H9 (cell line): ENCODE measurements around the gene NUDT15. TPM values are rescaled to one million over a fixed set of nuclear protein-coding genes. Genes with fewer than 3 reads are reported as not detected.

Source experiments
- DNase-seq: peaks from one replicate; pipeline ENCODE4 v3.0.0-alpha.2; 2017
- H2AFZ ChIP-seq: one replicate; pipeline ENCODE4 v1.6.1; 2013; ENCODE audit warnings: mild to moderate bottlenecking, low read length, control low read depth, moderate library complexity
- H2AK5ac ChIP-seq: 2 replicates; pipeline ENCODE4 v1.6.1; 2013; ENCODE audit warnings: low read length, control low read depth, mixed read lengths; ENCODE audit not compliant: insufficient read length
- H2BK120ac ChIP-seq: one replicate; pipeline ENCODE4 v1.6.1; 2013; ENCODE audit warnings: low read depth, mild to moderate bottlenecking, low read length, control low read depth, inconsistent platforms; ENCODE audit not compliant: poor library complexity, severe bottlenecking
- H2BK12ac ChIP-seq: 2 replicates; pipeline ENCODE4 v1.6.1; 2013; ENCODE audit warnings: low read length, control low read depth, mixed read lengths, low read depth; ENCODE audit not compliant: insufficient read length
- H2BK15ac ChIP-seq: 2 replicates; pipeline ENCODE4 v1.6.1; 2013; ENCODE audit warnings: low read depth, low read length, control low read depth
- H2BK20ac ChIP-seq: one replicate; pipeline ENCODE4 v1.6.1; 2013; ENCODE audit warnings: low read depth, mild to moderate bottlenecking, low read length, control low read depth, inconsistent platforms; ENCODE audit not compliant: poor library complexity, severe bottlenecking
- H2BK5ac ChIP-seq: 2 replicates; pipeline ENCODE4 v1.6.1; 2013; ENCODE audit warnings: low read length, control low read depth, mixed read lengths; ENCODE audit not compliant: insufficient read length
- H3K14ac ChIP-seq: 2 replicates; pipeline ENCODE4 v1.6.1; 2013; ENCODE audit warnings: low read length, control low read depth; ENCODE audit not compliant: insufficient read depth
- H3K18ac ChIP-seq: 2 replicates; pipeline ENCODE4 v1.6.1; 2013; ENCODE audit warnings: low read depth, mild to moderate bottlenecking, mixed read lengths, low read length, control low read depth; ENCODE audit not compliant: insufficient read length
- H3K23ac ChIP-seq: 2 replicates; pipeline ENCODE4 v1.6.1; 2013; ENCODE audit warnings: low read length, control low read depth, mixed read lengths, low read depth; ENCODE audit not compliant: insufficient read length
- H3K23me2 ChIP-seq: 2 replicates; pipeline ENCODE4 v1.6.1; 2013; ENCODE audit warnings: low read depth, mild to moderate bottlenecking, mixed read lengths, low read length, control low read depth; ENCODE audit not compliant: insufficient read length, poor library complexity, severe bottlenecking
- H3K27ac ChIP-seq: 2 replicates; pipeline ENCODE4 v1.5.1; 2013; ENCODE audit warnings: low read length, control low read depth, mixed read lengths, low read depth; ENCODE audit not compliant: insufficient read length
- H3K27me3 ChIP-seq: 2 replicates; pipeline ENCODE4 v1.6.1; 2013; ENCODE audit warnings: low read length, control low read depth, inconsistent platforms; ENCODE audit not compliant: insufficient read depth
- H3K4ac ChIP-seq: 2 replicates; pipeline ENCODE4 v1.6.1; 2013; ENCODE audit warnings: low read depth, mild to moderate bottlenecking, control low read depth, inconsistent platforms, low read length, moderate library complexity
- H3K4me1 ChIP-seq: 2 replicates; pipeline ENCODE4 v1.6.1; 2013; ENCODE audit warnings: low read length, control low read depth, inconsistent platforms; ENCODE audit not compliant: insufficient read depth
- H3K4me2 ChIP-seq: 2 replicates; pipeline ENCODE4 v1.6.1; 2013; ENCODE audit warnings: low read length, control low read depth, mixed read lengths; ENCODE audit not compliant: insufficient read length, insufficient read depth
- H3K56ac ChIP-seq: 2 replicates; pipeline ENCODE4 v1.6.1; 2013; ENCODE audit warnings: low read depth, mild to moderate bottlenecking, mixed read lengths, low read length, control low read depth; ENCODE audit not compliant: insufficient read length
- H3K79me1 ChIP-seq: 2 replicates; pipeline ENCODE4 v1.6.1; 2013; ENCODE audit warnings: low read depth, mild to moderate bottlenecking, moderate library complexity, low read length, control low read depth, inconsistent platforms; ENCODE audit not compliant: insufficient read depth, poor library complexity, severe bottlenecking
- H3K79me2 ChIP-seq: 2 replicates; pipeline ENCODE4 v1.6.1; 2013; ENCODE audit warnings: low read length, control low read depth, inconsistent platforms; ENCODE audit not compliant: insufficient read depth
- H3K9ac ChIP-seq: 2 replicates; pipeline ENCODE4 v1.6.1; 2013; ENCODE audit warnings: low read length, control low read depth, mixed read lengths; ENCODE audit not compliant: insufficient read length; ENCODE audit errors: extremely low read depth
- H3K9me3 ChIP-seq: one replicate; pipeline ENCODE4 v1.6.1; 2013; ENCODE audit warnings: low read depth, low read length, inconsistent platforms; ENCODE audit not compliant: control insufficient read depth
- H3T11ph ChIP-seq: one replicate; pipeline ENCODE4 v1.6.1; 2013; ENCODE audit warnings: mild to moderate bottlenecking, low read length, control low read depth, inconsistent platforms
- H4K20me1 ChIP-seq: one replicate; pipeline ENCODE4 v1.6.1; 2013; ENCODE audit not compliant: control insufficient read depth, insufficient read length, insufficient read depth
- H4K5ac ChIP-seq: 2 replicates; pipeline ENCODE4 v1.6.1; 2013; ENCODE audit warnings: low read depth, mild to moderate bottlenecking, mixed read lengths, low read length, control low read depth; ENCODE audit not compliant: insufficient read length
- H4K8ac ChIP-seq: replicated peaks from 2 replicates; pipeline ENCODE4 v1.6.1; 2013; ENCODE audit warnings: low read length, control low read depth, mixed read lengths, low read depth; ENCODE audit not compliant: insufficient read length
- H4K91ac ChIP-seq: 2 replicates; pipeline ENCODE4 v1.6.1; 2013; ENCODE audit warnings: low read depth, mild to moderate bottlenecking, moderate library complexity, mixed read lengths, low read length, control low read depth; ENCODE audit not compliant: insufficient read length
- H3K27ac Mint-ChIP-seq, 3 experiments: 2 replicates in 2 of 3; 3 replicates in 1 of 3; pipeline ENCODE4 v1.8.0; 2020 to 2021; ENCODE audit warnings: mixed read lengths in 3 of 3, mild to moderate bottlenecking in 1 of 3, moderate library complexity in 1 of 3
- H3K27me3 Mint-ChIP-seq: 2 replicates; pipeline ENCODE4 v1.8.0; 2021; ENCODE audit warnings: low read depth, mild to moderate bottlenecking, moderate library complexity, mixed read lengths
- H3K36me3 Mint-ChIP-seq, 3 experiments: 2 replicates in 2 of 3; 3 replicates in 1 of 3; pipeline ENCODE4 v1.8.0; 2020 to 2021; ENCODE audit warnings: low read depth in 3 of 3, mixed read lengths in 3 of 3; ENCODE audit not compliant: insufficient read depth in 1 of 3
- H3K4me1 Mint-ChIP-seq, 2 experiments: 2 replicates each; pipeline ENCODE4 v1.8.0; 2020; ENCODE audit warnings: mixed read lengths in 2 of 2
- H3K4me3 Mint-ChIP-seq, 2 experiments: 2 replicates in 1 of 2; 3 replicates in 1 of 2; pipeline ENCODE4 v1.8.0; 2020 to 2021; ENCODE audit warnings: mild to moderate bottlenecking in 2 of 2, mixed read lengths in 2 of 2, moderate library complexity in 1 of 2
- H3K9me3 Mint-ChIP-seq, 2 experiments: 2 replicates in 1 of 2; 3 replicates in 1 of 2; pipeline ENCODE4 v1.8.0; 2020; ENCODE audit warnings: mild to moderate bottlenecking in 2 of 2, mixed read lengths in 2 of 2, moderate library complexity in 1 of 2
- WGBS: extraction: QIAGEN DNeasy Blood & Tissue Kit; methylation state at CpG from one replicate; pipeline ENCODE4 v1.1.7; 2013; ENCODE audit warnings: missing lambda C conversion rate, low lambda C conversion rate, mixed read lengths; ENCODE audit not compliant: insufficient read length; ENCODE audit errors: extremely low coverage; 5-methylcytosine and 5-hydroxymethylcytosine counted together
- total RNA-seq: library from RNA; stranded (reverse); gene quantifications from 2 replicates; pipeline ENCODE4 v1.2.1, GENCODE V29; 2021
- TF ChIP-seq, protein P1 (sequence below): fragments of 200-600 bp; sonication (generic); conservative IDR thresholded peaks from 3 replicates; pipeline ENCODE4 v1.8.0; 2021; ENCODE audit warnings: antibody characterized with exemption, mild to moderate bottlenecking

The NUDT15 gene
- total RNA-seq, 1 experiment from 2014 or later, result 50.5 TPM

DNA sequence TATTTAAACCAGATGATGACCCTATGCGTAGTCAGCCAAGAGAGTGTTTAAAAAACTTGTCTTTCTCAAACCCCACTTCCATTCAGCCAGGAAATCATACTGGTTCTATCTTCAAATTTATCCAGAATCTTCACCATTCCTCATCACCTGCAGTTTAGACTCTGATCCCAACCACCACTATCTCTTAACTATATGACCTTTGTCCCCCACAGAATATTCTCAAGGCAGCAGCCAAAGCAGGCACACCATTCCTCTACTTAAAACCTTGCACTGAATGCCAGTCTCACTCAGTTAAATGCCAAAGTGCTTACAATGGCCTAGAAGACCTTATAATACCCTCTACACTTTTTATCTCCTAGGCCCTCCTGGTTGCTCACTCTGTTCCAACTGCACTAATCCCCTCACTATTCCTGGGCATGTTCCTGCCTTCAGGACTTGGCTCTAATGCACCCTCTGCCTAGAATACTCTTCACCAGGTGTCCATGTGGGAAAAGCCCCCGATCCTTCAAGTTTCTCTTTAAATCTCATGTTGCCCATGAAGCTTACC, 46.5 kb upstream of the NUDT15 start:
- Histone ChIP-seq H2BK15ac (no peak overlapping the region), H4K91ac (no peak overlapping the region), H3K4ac (no peak overlapping the region), H2AFZ (no peak overlapping the region), H2BK5ac (no peak overlapping the region), H3K23ac (no peak overlapping the region), H2BK20ac (no peak overlapping the region), H3K23me2 (no peaks in the 10 kb centered on the region), H4K20me1 (no peaks in the 10 kb centered on the region), H3T11ph (no peak overlapping the region), H3K18ac (no peak overlapping the region), H2BK120ac (no peak overlapping the region), H3K9me3 (no peaks in the 10 kb centered on the region), H3K27me3 (no peaks in the 10 kb centered on the region), H3K27ac (no peak overlapping the region), H3K79me2 (peaks cover 6% of the 10 kb centered on the region; the same call in 1 of the 2 replicates), H3K4me2 (no peak overlapping the region), H2AK5ac (no peak overlapping the region), H4K5ac (no peak overlapping the region), H3K9ac (no peak overlapping the region), H3K56ac (no peak overlapping the region), H3K4me1 (no peaks in the 10 kb centered on the region), H4K8ac (no peak overlapping the region), H3K14ac (no peak overlapping the region), H3K79me1 (peaks cover 5% of the 10 kb centered on the region), H2BK12ac (no peak overlapping the region)
- peaks cover 41 to 64% (median 61%) of the 10 kb centered on the region in 3 experiments; a peak in 6 of 7 replicates for H3K36me3 Mint-ChIP-seq
- H3K4me1 Mint-ChIP-seq, result no peaks in the 10 kb centered on the region
- no peaks in the 10 kb centered on the region for H3K27me3 Mint-ChIP-seq
- H3K27ac Mint-ChIP-seq, result no peak overlapping the region
- H3K9me3 Mint-ChIP-seq, result no peaks in the 10 kb centered on the region
- no peak overlapping the region for H3K4me3 Mint-ChIP-seq
- TF ChIP-seq, protein P1, sequence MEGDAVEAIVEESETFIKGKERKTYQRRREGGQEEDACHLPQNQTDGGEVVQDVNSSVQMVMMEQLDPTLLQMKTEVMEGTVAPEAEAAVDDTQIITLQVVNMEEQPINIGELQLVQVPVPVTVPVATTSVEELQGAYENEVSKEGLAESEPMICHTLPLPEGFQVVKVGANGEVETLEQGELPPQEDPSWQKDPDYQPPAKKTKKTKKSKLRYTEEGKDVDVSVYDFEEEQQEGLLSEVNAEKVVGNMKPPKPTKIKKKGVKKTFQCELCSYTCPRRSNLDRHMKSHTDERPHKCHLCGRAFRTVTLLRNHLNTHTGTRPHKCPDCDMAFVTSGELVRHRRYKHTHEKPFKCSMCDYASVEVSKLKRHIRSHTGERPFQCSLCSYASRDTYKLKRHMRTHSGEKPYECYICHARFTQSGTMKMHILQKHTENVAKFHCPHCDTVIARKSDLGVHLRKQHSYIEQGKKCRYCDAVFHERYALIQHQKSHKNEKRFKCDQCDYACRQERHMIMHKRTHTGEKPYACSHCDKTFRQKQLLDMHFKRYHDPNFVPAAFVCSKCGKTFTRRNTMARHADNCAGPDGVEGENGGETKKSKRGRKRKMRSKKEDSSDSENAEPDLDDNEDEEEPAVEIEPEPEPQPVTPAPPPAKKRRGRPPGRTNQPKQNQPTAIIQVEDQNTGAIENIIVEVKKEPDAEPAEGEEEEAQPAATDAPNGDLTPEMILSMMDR, result no peak
- DNase-seq, result no peak
- no CpG with 5 or more reads among the region's 2 CpGs for WGBS
